COLO829 (cell line): Measurements from ENCODE around the gene FBN3.

Experiments
- DNase-seq: peaks from one replicate; pipeline ENCODE4 v3.0.0; 2012; ENCODE audit warnings: low spot score

Gene FBN3

GRCh38 chr19:8089664-8090601 is 59.5 kb downstream of the FBN3 start:
- no peak for DNase-seq

GRCh38 chr19:8088752-8089663 is 60.4 kb downstream of the FBN3 start:
- no peak for DNase-seq

- DNase-seq: no peak
These were observed 61.5 kb downstream of the FBN3 start for GRCh38 chr19:8087876-8088275.

GRCh38 chr19:8086849-8087248 is 62.5 kb downstream of the FBN3 start:
- DNase-seq: no peak

- peak; percentile 28 for DNase-seq
These were observed 63.6 kb downstream of the FBN3 start for GRCh38 chr19:8085598-8086408.

GRCh38 chr19:8084152-8084551 is 65.2 kb downstream of the FBN3 start:
- DNase-seq: no peak

GRCh38 chr19:8083141-8083540 is 66.3 kb downstream of the FBN3 start:
- no peak for DNase-seq

- DNase-seq: no peak
These were observed 67.5 kb downstream of the FBN3 start for GRCh38 chr19:8081569-8082550.

GRCh38 chr19:8080832-8081231 is 68.6 kb downstream of the FBN3 start:
- DNase-seq: no peak

DNA sequence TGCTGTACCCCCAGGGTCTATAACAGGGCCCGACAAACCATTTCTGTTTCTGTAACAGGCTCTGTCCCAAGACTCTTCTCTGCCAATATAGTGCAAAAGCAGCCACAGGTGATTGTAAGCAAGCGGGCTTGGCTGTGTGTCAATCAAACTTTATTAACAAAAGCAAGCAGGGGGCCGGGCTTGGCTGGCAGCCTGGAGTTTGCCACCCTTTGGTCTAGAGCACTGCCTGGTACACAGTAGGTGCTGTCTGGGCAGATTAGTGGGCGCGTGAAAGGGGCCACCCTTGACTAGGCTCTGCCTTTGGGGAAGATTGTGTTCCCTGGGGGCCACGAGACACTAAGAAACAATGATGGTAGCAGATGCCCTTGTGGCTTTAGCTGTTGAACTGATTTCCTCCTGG is 69.4 kb downstream of the FBN3 start:
- DNase-seq: no peak

DNA sequence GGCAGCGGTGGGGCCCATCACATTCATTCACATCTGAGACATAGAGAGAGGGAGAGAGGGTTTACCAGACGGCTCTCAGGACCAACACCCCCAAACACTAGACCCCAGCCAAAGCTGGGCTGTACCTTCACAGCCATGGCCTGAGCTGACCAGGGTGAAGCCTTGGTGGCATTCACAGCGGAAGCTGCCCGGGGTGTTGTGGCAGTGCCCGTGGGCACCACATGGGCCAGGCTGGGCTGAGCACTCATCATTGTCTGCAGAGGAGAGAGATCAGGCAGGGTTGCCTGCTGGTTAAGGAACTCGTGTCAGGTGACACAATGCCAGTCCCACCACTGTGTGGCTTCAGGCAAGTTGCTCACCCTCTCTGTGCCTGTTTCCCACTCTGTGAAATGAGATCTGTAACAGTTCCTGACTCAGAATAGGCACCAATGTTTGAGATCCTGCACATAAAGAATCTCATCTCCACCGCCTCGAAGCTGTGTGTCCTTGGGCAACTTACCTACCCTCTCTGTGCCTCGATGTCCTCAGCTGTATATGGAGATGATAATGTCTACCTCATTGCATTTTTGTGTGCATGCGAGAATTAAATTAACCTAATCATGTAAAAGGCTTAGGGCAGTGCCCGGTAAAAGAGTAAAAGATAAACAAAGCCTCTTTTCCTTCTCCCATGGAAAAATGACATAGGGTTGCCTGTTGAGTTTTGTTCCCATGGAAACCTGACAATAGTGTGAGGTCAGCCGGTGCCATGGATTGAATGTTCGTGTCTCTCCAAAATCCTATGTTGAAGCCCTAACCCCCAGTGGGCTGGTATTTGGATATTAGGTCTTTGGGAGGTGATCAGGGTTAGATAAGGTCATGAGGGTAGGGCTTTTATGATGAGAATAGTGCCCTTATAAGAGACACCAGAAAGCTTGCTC is 74.0 kb downstream of the FBN3 start:
- DNase-seq: no peak

DNA sequence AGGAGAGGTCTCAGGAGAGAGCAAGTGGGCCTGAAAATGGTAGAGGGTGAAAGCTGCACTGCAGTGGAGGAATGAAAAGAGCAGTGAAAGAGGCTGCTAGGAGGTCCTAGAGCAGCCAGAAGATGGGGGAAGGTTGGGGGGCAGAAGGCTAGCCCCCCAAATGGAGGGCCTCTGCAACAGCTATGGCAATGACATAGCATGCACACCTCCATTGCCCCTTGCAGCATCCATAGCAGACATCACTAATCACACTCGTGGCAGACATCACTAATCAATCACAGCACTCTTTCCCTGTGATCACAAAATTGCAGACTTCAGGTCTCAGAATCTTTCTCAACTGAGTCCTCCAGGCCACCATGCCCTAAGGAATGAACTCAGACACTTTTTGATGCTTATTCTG is 74.9 kb downstream of the FBN3 start:
- DNase-seq: no peak

GRCh38 chr19:8071912-8072311 is 77.5 kb downstream of the FBN3 start:
- DNase-seq: no peak

GRCh38 chr19:8069096-8069973 is 80.1 kb downstream of the FBN3 start:
- DNase-seq: peak; percentile 79

GRCh38 chr19:8065875-8066261 is 83.5 kb downstream of the FBN3 start:
- DNase-seq: no peak

DNA sequence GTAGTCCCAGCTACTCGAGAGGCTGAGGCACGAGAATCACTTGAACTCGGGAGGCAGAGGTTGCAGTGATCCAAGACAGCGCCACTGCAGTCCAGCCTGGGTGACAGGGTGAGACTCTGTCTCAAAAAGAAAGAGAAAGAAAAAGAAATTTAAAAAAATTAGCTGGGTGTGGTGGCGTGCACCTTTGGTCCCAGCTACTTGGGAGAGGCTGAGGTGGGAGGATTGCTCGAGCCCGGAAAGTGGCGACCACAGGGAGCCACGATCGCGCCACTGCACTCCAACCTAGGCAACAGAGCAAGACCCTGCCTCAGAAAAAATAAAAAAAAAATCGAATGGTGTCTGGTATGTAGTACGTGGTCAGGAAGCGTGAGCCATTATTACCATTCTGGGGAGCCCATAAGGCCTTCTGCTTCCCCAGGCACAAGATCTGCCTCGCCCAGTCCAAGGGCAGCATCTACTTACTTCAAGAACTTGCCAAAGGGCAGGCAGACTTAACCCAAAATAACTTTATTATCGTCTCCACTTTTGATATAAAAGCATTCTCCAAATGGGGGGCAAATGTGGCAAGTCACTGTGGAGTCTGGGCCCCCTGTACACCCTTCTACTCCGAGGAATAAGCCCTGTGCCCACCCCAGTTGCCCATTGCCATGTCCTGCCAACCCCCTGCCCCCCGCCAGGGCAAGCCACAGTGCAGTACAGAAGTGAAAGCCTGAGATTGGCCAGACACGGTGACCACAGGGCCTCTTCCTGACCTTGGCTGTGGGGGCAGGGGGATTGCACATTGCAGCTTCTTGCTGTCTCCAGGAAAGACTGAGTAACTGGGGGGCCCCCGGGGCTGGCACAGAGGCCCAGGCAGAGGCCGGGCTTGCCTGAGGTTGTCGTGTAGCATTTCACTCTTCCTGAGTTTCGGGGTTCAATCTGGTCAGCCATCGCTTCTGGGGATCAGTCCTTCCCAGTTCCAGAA is 84.2 kb downstream of the FBN3 start:
- no peak for DNase-seq

DNA sequence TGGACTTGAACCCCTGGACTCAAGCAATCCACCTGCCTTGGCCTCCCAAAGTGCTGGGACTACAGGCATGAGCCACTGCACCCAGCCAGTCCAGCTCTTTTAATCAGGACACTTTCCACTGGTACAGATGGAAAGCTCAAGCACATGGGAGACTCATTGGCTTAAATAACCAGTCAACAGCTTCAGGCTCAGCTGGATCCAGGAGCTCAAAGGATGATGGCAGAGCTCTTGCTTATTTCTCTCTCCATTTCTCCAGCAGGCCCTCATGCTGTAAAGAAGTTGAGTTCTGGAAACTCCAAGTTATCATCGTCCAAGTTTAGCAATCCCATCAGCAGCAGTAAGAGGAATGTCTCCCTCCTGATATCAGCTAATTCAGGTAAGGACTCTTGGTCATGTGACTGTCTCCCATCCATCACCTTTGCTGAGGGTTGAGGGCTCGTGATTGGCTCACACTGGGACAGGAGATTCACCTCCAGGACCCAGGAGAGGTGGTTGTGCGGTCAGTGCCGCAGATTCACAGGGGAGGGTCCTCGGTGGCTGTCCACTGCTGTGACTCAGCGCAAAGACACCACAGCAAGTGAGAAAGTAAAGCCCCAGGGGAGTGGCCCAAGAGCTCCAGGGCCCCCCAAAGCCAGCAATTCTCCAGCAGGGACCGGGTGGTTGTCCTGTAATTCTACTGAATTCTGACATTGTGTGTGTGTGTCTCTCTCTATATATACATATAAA is 91.7 kb downstream of the FBN3 start:
- DNase-seq: no peak
